K562 (cell line): ENCODE data around the gene RTN4. TPM values are rescaled to one million over a fixed set of nuclear protein-coding genes. Genes with fewer than 3 reads are reported as not detected.

Source experiments
- BRF2 ChIP-seq: IDR thresholded peaks from 3 replicates; pipeline ENCODE4 v1.6.1; 2011; ENCODE audit warnings: borderline replicate concordance, mild to moderate bottlenecking; ENCODE audit not compliant: insufficient read length, insufficient read depth
- E2F5 ChIP-seq: sonication (generic); formaldehyde crosslinking; IDR thresholded peaks from 2 replicates; pipeline ENCODE4 v1.8.0; 2022; ENCODE audit warnings: mild to moderate bottlenecking, missing genetic modification reagents
- ETS1 ChIP-seq: conservative IDR thresholded peaks from 2 replicates; pipeline ENCODE4 v1.6.1; 2011; ENCODE audit warnings: low read depth, mild to moderate bottlenecking, low read length; ENCODE audit not compliant: control insufficient read depth
- FOXP1 ChIP-seq: sonication (generic); formaldehyde crosslinking; IDR thresholded peaks from 2 replicates; pipeline ENCODE4 v1.8.0; 2022; ENCODE audit warnings: mild to moderate bottlenecking, missing genetic modification reagents
- GABPB2 ChIP-seq: fragments of 250-450 bp; sonication (Bioruptor Pico); conservative IDR thresholded peaks from 2 replicates; pipeline ENCODE4 v1.5.1; 2021; ENCODE audit warnings: mild to moderate bottlenecking
- JUN ChIP-seq, 2 experiments: sonication (generic) in 1 of 2; formaldehyde crosslinking in 1 of 2; IDR thresholded peaks; 2 replicates each; pipeline versions ENCODE4 v1.6.1 to v1.8.0; 2012 to 2022; ENCODE audit warnings: borderline replicate concordance in 2 of 2, mild to moderate bottlenecking in 2 of 2, improper control_type of control experiment in 1 of 2, low read depth in 1 of 2, low read length in 1 of 2, missing genetic modification reagents in 1 of 2
- KLF13 ChIP-seq: fragments of 450-650 bp; IDR thresholded peaks from 2 replicates; pipeline ENCODE4 v1.6.1; 2016; ENCODE audit warnings: missing genetic modification characterization, low read depth, mild to moderate bottlenecking, missing compliant biosample characterization, moderate library complexity, borderline replicate concordance
- NFE2 ChIP-seq: IDR thresholded peaks from 2 replicates; pipeline ENCODE4 v1.6.1; 2014; ENCODE audit warnings: antibody characterized with exemption, low read depth
- SAP30 ChIP-seq: fragments of 200-600 bp; sonication (generic); IDR thresholded peaks from 2 replicates; pipeline ENCODE4 v1.6.1; 2012; ENCODE audit warnings: borderline replicate concordance, low read depth, mild to moderate bottlenecking, moderate library complexity, low read length, control low read depth, inconsistent platforms; ENCODE audit not compliant: insufficient read depth, poor library complexity, severe bottlenecking
- ZBTB17 ChIP-seq: fragments of 450-650 bp; formaldehyde crosslinking; IDR thresholded peaks from 2 replicates; pipeline ENCODE4 v1.4.0; 2020; ENCODE audit warnings: mild to moderate bottlenecking
- ZBTB26 ChIP-seq: fragments of 450-650 bp; formaldehyde crosslinking; IDR thresholded peaks from 2 replicates; pipeline ENCODE4 v1.4.0; 2022; ENCODE audit warnings: missing genetic modification characterization
- ZBTB34 ChIP-seq: fragments of 250-450 bp; sonication (Bioruptor Pico); IDR thresholded peaks from 2 replicates; pipeline ENCODE4 v1.8.0; 2021; ENCODE audit warnings: mild to moderate bottlenecking, moderate library complexity
- ZBTB9 ChIP-seq: fragments of 450-650 bp; formaldehyde crosslinking; IDR thresholded peaks from 2 replicates; pipeline ENCODE4 v1.4.0; 2020; ENCODE audit warnings: mild to moderate bottlenecking, moderate library complexity
- ZNF146 ChIP-seq: IDR thresholded peaks from one replicate; pipeline ENCODE4 v1.6.1; 2018; ENCODE audit warnings: missing compliant biosample characterization; ENCODE audit not compliant: unreplicated experiment
- ZNF217 ChIP-seq: sonication (generic); formaldehyde crosslinking; IDR thresholded peaks from 2 replicates; pipeline ENCODE4 v1.8.0; 2022; ENCODE audit warnings: mild to moderate bottlenecking, missing genetic modification reagents
- polyA plus RNA-seq, 8 experiments: library from polyadenylated mRNA; depleted of rRNA in 4 of 8; stranded (reverse) in 5 of 8; unstranded in 3 of 8; fragments of >200 nt; fragmentation: Nextera tagmentation in 2 of 8; fragmentation: Illumina TruSeq in 1 of 8; extraction: Ambion mirVana in 2 of 8; extraction: Trizol in 1 of 8; gene quantifications; 2 replicates each; pipeline versions ENCODE4 v1.2.1 to v1.2.3, GENCODE V29; 2011 to 2014; ENCODE audit warnings: inconsistent platforms in 1 of 8, missing spikeins in 1 of 8
- total RNA-seq, 7 experiments: library from RNA; depleted of rRNA in 6 of 7; stranded (reverse); fragments of >200 nt in 6 of 7; fragmentation: Illumina TruSeq in 2 of 7; extraction: Trizol in 2 of 7; gene quantifications; 2 replicates each; pipeline versions ENCODE4 v1.2.1 to v1.2.3, GENCODE V29; 2011 to 2021; ENCODE audit warnings: low replicate concordance in 1 of 7

Gene RTN4
- total and polyA plus RNA-seq, 9 of the 15 experiments (the other 6 are each of a cell fraction or from before 2014, with no cell fraction given) = 73.0 to 248 (median 116) TPM

- no peak for TF ChIP-seq ZBTB26
- TF ChIP-seq ETS1 = peak; percentile 49
- TF ChIP-seq NFE2 = no peak
- peak; percentile 62 for TF ChIP-seq SAP30
- peak; percentile 60; the same call in 1 of the 2 replicates for TF ChIP-seq ZBTB9
- no peak for TF ChIP-seq ZNF146
- TF ChIP-seq ZBTB34 (CRISPR knock-in tag) = no peak
- TF ChIP-seq BRF2 = no peak
- TF ChIP-seq ZBTB17 (CRISPR knock-in tag) = 0 out of 2 replicates have a peak, but pooled peaks have one; percentile 33
- TF ChIP-seq ZNF217 (CRISPR knock-in tag) = no peak
- TF ChIP-seq FOXP1 (CRISPR knock-in tag) = 0 out of 2 replicates have a peak, but pooled peaks have one; percentile 73
- TF ChIP-seq GABPB2 (CRISPR knock-in tag) = no peak
- TF ChIP-seq KLF13 (tag) = peak; percentile 30; the same call in 1 of the 2 replicates
- TF ChIP-seq E2F5 (CRISPR knock-in tag) = no peak
- no peak for TF ChIP-seq JUN (IDR thresholded peaks at IDR 0.05; ENCODE audit: borderline replicate concordance, low read depth, low read length)
- no peak for TF ChIP-seq JUN (CRISPR knock-in tag; IDR thresholded peaks at IDR 0.05; ENCODE audit: borderline replicate concordance)
These were observed 1.0 kb downstream of the RTN4 start (continued) for GRCh38 chr2:55049043-55049820.
